ENCODE data around the gene DHRS12. TPM values are rescaled to one million over a fixed set of nuclear protein-coding genes. Genes with fewer than 3 reads are reported as not detected.

DHRS12 gene
- total RNA-seq, 3 donors from 2014 or later (not counting 1 experiment from before 2014, with no cell fraction given) = 7.0 to 11.7 (median 10.4) TPM

DNA sequence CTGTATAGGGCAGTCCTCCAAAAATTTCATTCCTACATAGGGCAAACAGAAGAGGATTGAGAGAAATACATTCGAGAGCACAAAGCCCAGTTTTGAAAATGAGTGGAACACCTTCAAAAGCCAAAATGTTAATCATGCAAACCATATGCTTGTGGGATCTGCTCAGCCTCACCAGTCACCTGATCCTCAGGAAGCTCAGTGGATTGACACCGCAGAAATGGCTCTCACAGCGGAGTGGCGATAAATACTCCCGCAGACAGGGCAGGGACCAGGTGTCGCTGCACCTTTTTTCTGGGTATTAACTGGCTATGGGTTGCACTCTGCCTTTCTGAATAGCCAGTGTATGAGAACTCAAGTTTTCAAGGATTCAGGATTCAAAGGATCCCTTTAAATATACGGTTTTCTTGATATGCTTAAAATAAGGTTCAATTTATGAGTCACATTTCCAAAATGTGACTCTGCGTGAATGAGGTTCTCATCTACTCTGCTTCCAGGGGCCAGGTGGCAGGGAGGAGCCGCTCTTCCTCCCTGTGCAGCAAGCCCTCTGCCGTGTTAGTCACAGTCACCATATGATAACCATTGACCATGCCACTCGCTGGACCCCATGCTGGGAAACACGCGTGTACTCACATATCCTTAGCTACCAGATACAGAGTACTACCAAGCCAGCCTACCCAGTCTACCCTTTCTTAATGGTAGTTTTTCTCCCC, 18.3 kb upstream of the DHRS12 start:
- peak in 1 of 3 donors; percentile 18 for ATAC-seq
- intact Hi-C loops (cut with micrococcal nuclease) = no loop called here
- peaks cover 0 to 7% of the 10 kb centered on the region in 2 donors for H3K27me3 Mint-ChIP-seq (ENCODE audit: low read depth in 2 of 2)
- peak in 1 of 2 donors; percentile 63 for DNase-seq
- H3K4me3 Mint-ChIP-seq = peak overlapping the region; percentile 82
- peak overlapping the region; percentile 69 to 76 for H3K27ac Mint-ChIP-seq
- peaks cover 52 to 64% of the 10 kb centered on the region in 2 donors for H3K4me1 Mint-ChIP-seq
- Histone ChIP-seq H3K27ac (ENCODE audit: low read length) (peak overlapping the region; percentile 8), H3K36me3 (ENCODE audit: control insufficient read depth, insufficient read depth, low read length) (no peaks in the 10 kb centered on the region), H3K27me3 (ENCODE audit: control insufficient read depth, insufficient read depth, low read length) (no peaks in the 10 kb centered on the region), H3K9me3 (ENCODE audit: control insufficient read depth, insufficient read depth, low read length) (no peaks in the 10 kb centered on the region), H3K4me3 (ENCODE audit: low read length) (no peak overlapping the region), H3K4me1 (ENCODE audit: control insufficient read depth, insufficient read depth, low read length) (peaks cover 57% of the 10 kb centered on the region)
- H3K36me3 Mint-ChIP-seq = no peaks in the 10 kb centered on the region
- H3K9me3 Mint-ChIP-seq = no peaks in the 10 kb centered on the region
- 49% methylated on average over 13 of the region's 13 CpGs for WGBS (ENCODE audit: insufficient coverage)
- TF ChIP-seq, protein P1, sequence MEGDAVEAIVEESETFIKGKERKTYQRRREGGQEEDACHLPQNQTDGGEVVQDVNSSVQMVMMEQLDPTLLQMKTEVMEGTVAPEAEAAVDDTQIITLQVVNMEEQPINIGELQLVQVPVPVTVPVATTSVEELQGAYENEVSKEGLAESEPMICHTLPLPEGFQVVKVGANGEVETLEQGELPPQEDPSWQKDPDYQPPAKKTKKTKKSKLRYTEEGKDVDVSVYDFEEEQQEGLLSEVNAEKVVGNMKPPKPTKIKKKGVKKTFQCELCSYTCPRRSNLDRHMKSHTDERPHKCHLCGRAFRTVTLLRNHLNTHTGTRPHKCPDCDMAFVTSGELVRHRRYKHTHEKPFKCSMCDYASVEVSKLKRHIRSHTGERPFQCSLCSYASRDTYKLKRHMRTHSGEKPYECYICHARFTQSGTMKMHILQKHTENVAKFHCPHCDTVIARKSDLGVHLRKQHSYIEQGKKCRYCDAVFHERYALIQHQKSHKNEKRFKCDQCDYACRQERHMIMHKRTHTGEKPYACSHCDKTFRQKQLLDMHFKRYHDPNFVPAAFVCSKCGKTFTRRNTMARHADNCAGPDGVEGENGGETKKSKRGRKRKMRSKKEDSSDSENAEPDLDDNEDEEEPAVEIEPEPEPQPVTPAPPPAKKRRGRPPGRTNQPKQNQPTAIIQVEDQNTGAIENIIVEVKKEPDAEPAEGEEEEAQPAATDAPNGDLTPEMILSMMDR (IDR thresholded peaks at IDR 0.05) = no peak

DNA sequence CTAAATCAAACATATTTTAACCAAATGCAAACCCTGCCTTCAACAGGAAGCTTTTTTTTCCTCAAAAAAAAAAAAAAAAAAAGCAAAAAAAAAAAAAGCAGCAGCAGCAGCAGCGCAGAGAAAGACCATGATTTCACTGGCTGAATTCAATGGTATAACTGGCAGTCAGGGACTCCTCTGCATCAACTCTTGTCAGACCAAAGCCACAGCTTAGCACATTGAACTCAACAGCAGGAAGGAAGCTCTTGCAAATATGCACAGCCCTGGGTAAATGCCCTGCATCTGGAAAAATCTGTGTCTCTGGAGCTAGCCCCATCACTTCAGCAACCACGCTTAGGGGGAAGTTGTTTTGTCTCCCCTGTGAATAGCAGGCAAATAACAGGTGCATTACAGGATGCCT, 17.6 kb upstream of the DHRS12 start:
- TF ChIP-seq, protein P1 (IDR thresholded peaks at IDR 0.05) = no peak
- DNase-seq (peak in 1 of 2 donors; percentile 72), ATAC-seq (peak; percentile 43 to 69 (median 53))
- Histone ChIP-seq H3K27ac (ENCODE audit: low read length) (peak overlapping the region; percentile 8), H3K36me3 (ENCODE audit: control insufficient read depth, insufficient read depth, low read length) (no peaks in the 10 kb centered on the region), H3K4me3 (ENCODE audit: low read length) (no peak overlapping the region), H3K4me1 (ENCODE audit: control insufficient read depth, insufficient read depth, low read length) (peaks cover 50% of the 10 kb centered on the region), H3K27me3 (ENCODE audit: control insufficient read depth, insufficient read depth, low read length) (no peaks in the 10 kb centered on the region), H3K9me3 (ENCODE audit: control insufficient read depth, insufficient read depth, low read length) (no peaks in the 10 kb centered on the region)
- Mint-ChIP-seq H3K9me3 (no peaks in the 10 kb centered on the region), H3K4me1 (peaks cover 45 to 58% of the 10 kb centered on the region in 2 donors), H3K27me3 (ENCODE audit: low read depth in 2 of 2) (peaks cover 6 to 7% of the 10 kb centered on the region in 2 donors), H3K27ac (peak overlapping the region; percentile 69 to 76), H3K36me3 (no peaks in the 10 kb centered on the region), H3K4me3 (peak overlapping the region; percentile 82)
- WGBS (ENCODE audit: insufficient coverage) = 10% methylated on average over 1 of the region's 2 CpGs
- intact Hi-C loops (cut with micrococcal nuclease) = no loop called here

DNA sequence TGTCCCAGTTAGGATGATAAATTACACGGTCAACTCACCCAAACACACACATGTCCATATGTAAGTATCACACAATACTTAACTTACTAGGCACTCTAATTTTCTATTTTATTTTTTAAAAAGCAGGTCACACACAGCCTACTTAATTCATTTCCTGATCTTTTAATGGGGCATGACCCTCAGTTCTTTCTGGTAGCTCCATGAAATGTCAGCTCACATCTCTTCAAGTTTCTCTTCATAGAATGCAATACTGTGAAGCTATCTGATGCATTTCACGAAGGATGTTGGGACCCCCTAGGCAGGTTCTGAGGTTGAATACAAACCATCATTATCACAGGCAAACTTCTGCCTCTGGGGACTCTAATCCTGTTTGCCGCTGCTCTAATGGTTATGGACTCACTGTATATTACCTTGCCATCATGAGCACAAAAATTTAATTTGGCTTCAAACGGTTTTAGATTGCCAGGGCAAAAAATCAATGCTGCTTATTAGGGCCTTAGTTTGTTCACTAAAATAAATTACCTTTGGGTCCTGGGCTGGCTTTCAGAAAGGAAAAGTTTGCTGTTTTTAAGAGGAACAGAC, 16.1 kb upstream of the DHRS12 start:
- 94% methylated on average over 4 of the region's 4 CpGs for WGBS (ENCODE audit: insufficient coverage)
- intact Hi-C loops (cut with micrococcal nuclease) = no loop called here

More for the DNA sequence above, 16.1 kb upstream of the DHRS12 start:
- Mint-ChIP-seq H3K27ac (peak overlapping the region in 1 of 2 donors; percentile 41), H3K36me3 (no peaks in the 10 kb centered on the region), H3K9me3 (no peaks in the 10 kb centered on the region), H3K27me3 (ENCODE audit: low read depth in 2 of 2) (peaks cover 7 to 9% of the 10 kb centered on the region in 2 donors), H3K4me3 (peak overlapping the region; percentile 50), H3K4me1 (peaks cover 36 to 46% of the 10 kb centered on the region in 2 donors)
- Histone ChIP-seq H3K9me3 (ENCODE audit: control insufficient read depth, insufficient read depth, low read length) (no peaks in the 10 kb centered on the region), H3K27me3 (ENCODE audit: control insufficient read depth, insufficient read depth, low read length) (no peaks in the 10 kb centered on the region), H3K4me3 (ENCODE audit: low read length) (no peak overlapping the region), H3K4me1 (ENCODE audit: control insufficient read depth, insufficient read depth, low read length) (peaks cover 40% of the 10 kb centered on the region), H3K36me3 (ENCODE audit: control insufficient read depth, insufficient read depth, low read length) (no peaks in the 10 kb centered on the region), H3K27ac (ENCODE audit: low read length) (no peak overlapping the region)
- DNase-seq (no peak), ATAC-seq (no peak)
- TF ChIP-seq, protein P1 (IDR thresholded peaks at IDR 0.05) = no peak
